Ectodermal cell (in vitro differentiated cells): ENCODE measurements around the gene TSNAXIP1. TPM values are rescaled to one million over a fixed set of nuclear protein-coding genes. Genes with fewer than 3 reads are reported as not detected.
A peak's percentile ranks its signal among the peaks of the same experiment; 100 is the strongest.

Experiments
- H3K27ac ChIP-seq: 2 replicates; pipeline ENCODE4 v1.7.0; 2013; ENCODE audit warnings: mild to moderate bottlenecking, low read depth, low read length; ENCODE audit not compliant: insufficient read depth, poor library complexity, severe bottlenecking
- H3K27me3 ChIP-seq: 2 replicates; pipeline ENCODE4 v1.7.0; 2013; ENCODE audit warnings: mild to moderate bottlenecking, low read length; ENCODE audit not compliant: insufficient read depth, control insufficient read depth, poor library complexity, severe bottlenecking
- H3K36me3 ChIP-seq: one replicate; pipeline ENCODE4 v1.7.0; 2013; ENCODE audit warnings: low read length; ENCODE audit not compliant: control insufficient read depth, insufficient read depth
- H3K4me1 ChIP-seq: one replicate; pipeline ENCODE4 v1.7.0; 2013; ENCODE audit warnings: low read length; ENCODE audit not compliant: control insufficient read depth, insufficient read depth
- H3K4me3 ChIP-seq: 2 replicates; pipeline ENCODE4 v1.7.0; 2013; ENCODE audit warnings: low read depth, low read length, control low read depth; ENCODE audit not compliant: insufficient read depth
- H3K9me3 ChIP-seq: 2 replicates; pipeline ENCODE4 v1.7.0; 2013; ENCODE audit warnings: mild to moderate bottlenecking, low read length, moderate library complexity; ENCODE audit not compliant: control insufficient read depth
- WGBS, 2 experiments: methylation state at CpG; one replicate each; pipeline ENCODE4 v1.1.7; 2013; ENCODE audit warnings: missing lambda C conversion rate in 2 of 2; 5-methylcytosine and 5-hydroxymethylcytosine counted together
- polyA plus RNA-seq, 4 experiments: library from polyadenylated mRNA; stranded (reverse); fragments of 50-300 nt; gene quantifications; one replicate each; pipeline ENCODE4 v1.2.3, GENCODE V29; 2013

The TSNAXIP1 gene
- polyA plus RNA-seq (2013, experiment 1 of 4): 4.2 TPM
- 4.5 TPM for polyA plus RNA-seq (2013, experiment 2 of 4)
- 2.2 TPM for polyA plus RNA-seq (2013, experiment 3 of 4)
- polyA plus RNA-seq (2013, experiment 4 of 4): 3.5 TPM

GRCh38 chr16:67806428-67807147 lies at the start of gene TSNAXIP1, which contains the start of gene RANBP10:
TSNAXIP1 (plus strand) TSS chr16:67806889; CDS start chr16:67807150, 261 bp downstream.
RANBP10 (minus strand) TSS chr16:67806560; CDS start chr16:67806536, 24 bp downstream.
- Histone ChIP-seq H3K9me3 (no peaks in the 10 kb centered on the region), H3K27ac (peak within 1 kb of the TSS; percentile 86), H3K27me3 (no peaks in the 10 kb centered on the region), H3K4me3 (peak within 1 kb of the TSS; percentile 100), H3K4me1 (peaks cover 8% of the 10 kb centered on the region), H3K36me3 (no peaks in the 10 kb centered on the region)
- 0% methylated on average over 54 of the region's 54 CpGs for WGBS, 2 experiments

- WGBS, 2 experiments: 93 to 96% methylated on average over 3 of the region's 3 CpGs
- H3K4me3 ChIP-seq: no peak overlapping the region
These were observed 48.7 kb upstream of the TSNAXIP1 start for GRCh38 chr16:67758006-67758405.

GRCh38 chr16:67758966-67759365 lies 47.7 kb upstream of the TSNAXIP1 start:
- no peaks in the 10 kb centered on the region for H3K9me3 ChIP-seq
- 93 to 99% methylated on average over 7 of the region's 7 CpGs for WGBS, 2 experiments
- no peak overlapping the region for H3K4me3 ChIP-seq
- no peaks in the 10 kb centered on the region for H3K27me3 ChIP-seq
- H3K27ac ChIP-seq: no peak overlapping the region
- H3K36me3 ChIP-seq: no peaks in the 10 kb centered on the region
- no peaks in the 10 kb centered on the region for H3K4me1 ChIP-seq

More at GRCh38 chr16:67758006-67758405, 48.7 kb upstream of the TSNAXIP1 start:
- no peak overlapping the region for H3K27ac ChIP-seq
- H3K36me3 ChIP-seq: no peaks in the 10 kb centered on the region
- no peaks in the 10 kb centered on the region for H3K27me3 ChIP-seq
- no peaks in the 10 kb centered on the region for H3K9me3 ChIP-seq
- no peaks in the 10 kb centered on the region for H3K4me1 ChIP-seq

- Histone ChIP-seq H3K27ac (no peak overlapping the region), H3K9me3 (no peaks in the 10 kb centered on the region), H3K4me3 (no peak overlapping the region), H3K4me1 (no peaks in the 10 kb centered on the region), H3K27me3 (no peaks in the 10 kb centered on the region), H3K36me3 (no peaks in the 10 kb centered on the region)
- WGBS, 2 experiments: 93 to 95% methylated on average over 8 of the region's 8 CpGs
These were observed 46.3 kb upstream of the TSNAXIP1 start for GRCh38 chr16:67760206-67760955.

GRCh38 chr16:67760956-67761230 lies 45.8 kb upstream of the TSNAXIP1 start:
- H3K27ac ChIP-seq: no peak overlapping the region
- H3K4me1 ChIP-seq: no peaks in the 10 kb centered on the region
- WGBS, 2 experiments: 91 to 94% methylated on average over 4 of the region's 4 CpGs
- no peak overlapping the region for H3K4me3 ChIP-seq
- no peaks in the 10 kb centered on the region for H3K27me3 ChIP-seq
- H3K9me3 ChIP-seq: no peaks in the 10 kb centered on the region
- H3K36me3 ChIP-seq: no peaks in the 10 kb centered on the region

GRCh38 chr16:67761924-67762323 lies 44.8 kb upstream of the TSNAXIP1 start:
- no peaks in the 10 kb centered on the region for H3K9me3 ChIP-seq
- 85 to 100% methylated on average over 1 of the region's 1 CpG for WGBS, 2 experiments
- no peak overlapping the region for H3K4me3 ChIP-seq
- no peaks in the 10 kb centered on the region for H3K36me3 ChIP-seq
- H3K27me3 ChIP-seq: no peaks in the 10 kb centered on the region
- H3K4me1 ChIP-seq: peaks cover 3% of the 10 kb centered on the region
- no peak overlapping the region for H3K27ac ChIP-seq

- Histone ChIP-seq H3K27ac (no peak overlapping the region), H3K4me1 (peaks cover 5% of the 10 kb centered on the region), H3K27me3 (no peaks in the 10 kb centered on the region), H3K36me3 (no peaks in the 10 kb centered on the region), H3K4me3 (no peak overlapping the region), H3K9me3 (no peaks in the 10 kb centered on the region)
- 94 to 95% methylated on average over 2 of the region's 2 CpGs for WGBS, 2 experiments
These were observed 44.3 kb upstream of the TSNAXIP1 start for GRCh38 chr16:67762385-67762784.

GRCh38 chr16:67763066-67763465 lies 43.6 kb upstream of the TSNAXIP1 start:
- H3K27ac ChIP-seq: no peak overlapping the region
- WGBS, 2 experiments: 96 to 97% methylated on average over 5 of the region's 5 CpGs
- no peaks in the 10 kb centered on the region for H3K27me3 ChIP-seq
- no peak overlapping the region for H3K4me3 ChIP-seq
- H3K36me3 ChIP-seq: no peaks in the 10 kb centered on the region
- H3K4me1 ChIP-seq: peaks cover 5% of the 10 kb centered on the region
- no peaks in the 10 kb centered on the region for H3K9me3 ChIP-seq

GRCh38 chr16:67764158-67764667 lies 42.5 kb upstream of the TSNAXIP1 start:
- H3K9me3 ChIP-seq: no peaks in the 10 kb centered on the region
- 92 to 97% methylated on average over 7 of the region's 7 CpGs for WGBS, 2 experiments
- H3K36me3 ChIP-seq: no peaks in the 10 kb centered on the region
- H3K4me3 ChIP-seq: no peak overlapping the region
- no peaks in the 10 kb centered on the region for H3K27me3 ChIP-seq
- no peak overlapping the region for H3K27ac ChIP-seq
- peaks cover 5% of the 10 kb centered on the region for H3K4me1 ChIP-seq

- H3K27ac ChIP-seq: no peak overlapping the region
- H3K9me3 ChIP-seq: no peaks in the 10 kb centered on the region
- no peaks in the 10 kb centered on the region for H3K36me3 ChIP-seq
- no peaks in the 10 kb centered on the region for H3K27me3 ChIP-seq
- WGBS, 2 experiments: 87 to 91% methylated on average over 4 of the region's 4 CpGs
- H3K4me3 ChIP-seq: no peak overlapping the region
- H3K4me1 ChIP-seq: peaks cover 5% of the 10 kb centered on the region
These were observed 40.4 kb upstream of the TSNAXIP1 start for GRCh38 chr16:67766291-67766690.
